Measurements from ENCODE around the gene CEACAM19. TPM values are rescaled to one million over a fixed set of nuclear protein-coding genes. Genes with fewer than 3 reads are reported as not detected.
A peak's percentile ranks its signal among the peaks of the same experiment; 100 is the strongest.
"Not testable (repeated sequence)": the region's sequence is repeated elsewhere in the genome, so short reads cannot be mapped to it uniquely, and the experiment has no call there.

CEACAM19 gene, protein sequence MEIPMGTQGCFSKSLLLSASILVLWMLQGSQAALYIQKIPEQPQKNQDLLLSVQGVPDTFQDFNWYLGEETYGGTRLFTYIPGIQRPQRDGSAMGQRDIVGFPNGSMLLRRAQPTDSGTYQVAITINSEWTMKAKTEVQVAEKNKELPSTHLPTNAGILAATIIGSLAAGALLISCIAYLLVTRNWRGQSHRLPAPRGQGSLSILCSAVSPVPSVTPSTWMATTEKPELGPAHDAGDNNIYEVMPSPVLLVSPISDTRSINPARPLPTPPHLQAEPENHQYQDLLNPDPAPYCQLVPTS
- 1.3 and 2.5 TPM in 2 replicates for total RNA-seq (ENCODE audit: low replicate concordance)

DNA sequence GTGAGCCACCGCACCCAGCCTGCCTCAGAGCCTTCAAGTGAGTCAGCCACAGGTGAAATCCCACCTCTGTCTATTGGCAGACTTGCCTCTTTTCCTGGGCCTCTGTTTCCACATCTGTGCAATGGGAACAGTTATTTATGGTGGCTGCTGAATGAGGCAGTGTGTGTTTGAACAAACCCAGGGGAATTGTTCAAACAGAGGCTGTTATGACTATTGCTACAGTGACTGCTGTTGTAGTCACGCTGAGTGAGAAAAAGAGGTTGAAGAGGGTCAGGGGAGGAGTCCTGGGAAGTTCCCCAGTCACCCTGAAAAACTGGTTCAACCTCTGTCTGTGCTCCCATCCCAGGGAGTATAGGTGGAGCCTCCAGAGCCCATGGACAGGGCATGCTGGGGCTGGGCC lies at the start of gene CEACAM19:
Gene CEACAM19, plus strand, starts transcription at position 83 of the 400 bp plus-strand sequence. CDS start 450 bp downstream, outside the sequence.
- DNase-seq (ENCODE audit: low read depth): no peak

DNA sequence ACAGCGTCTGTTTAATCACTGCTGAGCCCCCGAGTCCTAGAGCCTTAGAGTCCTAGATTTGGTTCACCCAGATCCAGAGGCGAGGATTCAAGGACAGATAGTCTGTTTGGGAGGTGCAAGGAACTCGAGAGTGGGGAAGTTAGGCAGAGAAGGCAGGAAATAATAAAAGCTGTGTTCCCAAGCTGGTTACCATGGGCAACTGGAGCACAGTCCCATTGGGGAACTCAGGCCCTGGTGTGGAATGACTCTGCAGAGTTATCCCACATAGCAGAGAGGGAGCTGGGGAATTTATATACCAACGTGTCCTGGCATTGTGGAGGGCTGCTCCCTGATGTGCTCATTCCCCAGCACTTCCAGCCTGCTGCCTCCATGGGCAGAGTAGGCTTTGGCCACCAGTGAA lies 48.2 kb upstream of the CEACAM19 start:
- no peak overlapping the region for H3K4me3 ChIP-seq (ENCODE audit: low read depth, low read length)
- TF ChIP-seq, protein P1, sequence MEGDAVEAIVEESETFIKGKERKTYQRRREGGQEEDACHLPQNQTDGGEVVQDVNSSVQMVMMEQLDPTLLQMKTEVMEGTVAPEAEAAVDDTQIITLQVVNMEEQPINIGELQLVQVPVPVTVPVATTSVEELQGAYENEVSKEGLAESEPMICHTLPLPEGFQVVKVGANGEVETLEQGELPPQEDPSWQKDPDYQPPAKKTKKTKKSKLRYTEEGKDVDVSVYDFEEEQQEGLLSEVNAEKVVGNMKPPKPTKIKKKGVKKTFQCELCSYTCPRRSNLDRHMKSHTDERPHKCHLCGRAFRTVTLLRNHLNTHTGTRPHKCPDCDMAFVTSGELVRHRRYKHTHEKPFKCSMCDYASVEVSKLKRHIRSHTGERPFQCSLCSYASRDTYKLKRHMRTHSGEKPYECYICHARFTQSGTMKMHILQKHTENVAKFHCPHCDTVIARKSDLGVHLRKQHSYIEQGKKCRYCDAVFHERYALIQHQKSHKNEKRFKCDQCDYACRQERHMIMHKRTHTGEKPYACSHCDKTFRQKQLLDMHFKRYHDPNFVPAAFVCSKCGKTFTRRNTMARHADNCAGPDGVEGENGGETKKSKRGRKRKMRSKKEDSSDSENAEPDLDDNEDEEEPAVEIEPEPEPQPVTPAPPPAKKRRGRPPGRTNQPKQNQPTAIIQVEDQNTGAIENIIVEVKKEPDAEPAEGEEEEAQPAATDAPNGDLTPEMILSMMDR (IDR thresholded peaks at IDR 0.05; ENCODE audit: insufficient read depth, low read length): no peak
- peak; percentile 31 for DNase-seq (ENCODE audit: low read depth)

More for the DNA sequence above, at the start of gene CEACAM19:
- TF ChIP-seq, protein P1 (IDR thresholded peaks at IDR 0.05; ENCODE audit: insufficient read depth, low read length): no peak
- H3K4me3 ChIP-seq (ENCODE audit: low read depth, low read length): no peak within 1 kb of the TSS

DNA sequence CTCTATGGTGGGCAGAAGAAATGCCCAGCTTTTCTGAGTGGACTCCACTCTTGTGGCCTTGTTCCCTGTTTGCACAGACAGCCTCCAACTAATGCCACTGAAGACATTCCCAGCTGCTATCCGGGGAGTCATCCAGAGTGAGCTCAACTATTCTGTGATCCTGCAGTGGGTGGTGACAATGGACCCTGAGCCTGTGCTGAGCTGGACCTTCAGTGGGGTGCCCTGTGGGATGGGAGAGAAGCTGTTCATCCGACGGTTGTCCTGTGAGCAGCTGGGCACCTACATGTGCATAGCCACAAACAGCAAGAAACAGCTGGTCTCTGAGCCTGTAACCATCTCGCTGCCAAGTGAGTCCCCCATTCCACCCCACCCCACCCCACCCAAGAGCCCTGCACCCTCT lies 47.7 kb upstream of the CEACAM19 start:
- TF ChIP-seq, protein P1 (IDR thresholded peaks at IDR 0.05; ENCODE audit: insufficient read depth, low read length): no peak
- no peak for DNase-seq (ENCODE audit: low read depth)
- H3K4me3 ChIP-seq (ENCODE audit: low read depth, low read length): no peak overlapping the region

DNA sequence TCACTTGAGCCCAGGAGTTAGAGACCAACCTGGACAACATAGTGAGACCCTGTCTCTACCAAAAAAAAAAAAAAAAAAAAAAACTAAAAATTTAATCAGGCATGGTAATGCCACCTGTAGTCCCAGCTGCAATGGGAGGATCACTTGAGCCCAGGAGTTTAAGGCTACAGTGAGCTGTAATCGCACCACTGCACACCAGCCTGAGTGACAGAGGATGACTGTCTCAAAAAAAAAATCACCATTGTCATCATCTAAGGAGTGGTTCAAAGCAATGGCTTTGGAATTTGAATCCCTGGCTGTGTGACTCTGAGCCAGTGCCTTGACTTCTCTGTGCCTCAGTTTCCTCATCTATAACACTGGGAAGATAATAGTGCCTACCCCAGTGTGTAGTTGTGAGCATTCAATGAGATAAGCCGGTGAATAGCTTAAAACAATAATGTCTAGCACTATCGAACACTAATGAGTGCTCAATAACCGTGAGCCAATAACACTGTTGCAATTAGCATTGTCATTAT lies 46.4 kb upstream of the CEACAM19 start:
- DNase-seq (ENCODE audit: low read depth): no peak
- no peak overlapping the region for H3K4me3 ChIP-seq (ENCODE audit: low read depth, low read length)
- TF ChIP-seq, protein P1 (IDR thresholded peaks at IDR 0.05; ENCODE audit: insufficient read depth, low read length): no peak

DNA sequence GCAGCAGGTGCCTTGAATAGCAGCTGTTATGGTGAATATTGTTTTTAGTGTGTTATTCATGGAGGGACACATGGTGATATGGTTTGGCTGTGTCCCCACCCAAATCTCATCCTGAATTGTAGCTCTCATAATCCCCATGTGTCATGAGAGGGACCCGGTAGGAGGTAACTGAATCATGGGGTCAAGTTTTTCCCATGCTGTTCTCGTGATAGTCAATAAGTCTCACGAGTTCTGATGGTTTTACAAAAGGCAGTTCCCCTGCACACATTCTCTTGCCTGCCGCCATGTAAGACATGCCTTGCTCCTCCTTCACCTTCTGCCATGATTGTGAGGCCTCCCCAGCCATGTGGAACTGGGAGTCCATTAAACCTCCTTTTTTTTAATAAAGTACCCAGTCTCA lies 45.6 kb upstream of the CEACAM19 start:
- DNase-seq (ENCODE audit: low read depth); H3K4me3 ChIP-seq (ENCODE audit: low read depth, low read length): not testable (repeated sequence)

DNA sequence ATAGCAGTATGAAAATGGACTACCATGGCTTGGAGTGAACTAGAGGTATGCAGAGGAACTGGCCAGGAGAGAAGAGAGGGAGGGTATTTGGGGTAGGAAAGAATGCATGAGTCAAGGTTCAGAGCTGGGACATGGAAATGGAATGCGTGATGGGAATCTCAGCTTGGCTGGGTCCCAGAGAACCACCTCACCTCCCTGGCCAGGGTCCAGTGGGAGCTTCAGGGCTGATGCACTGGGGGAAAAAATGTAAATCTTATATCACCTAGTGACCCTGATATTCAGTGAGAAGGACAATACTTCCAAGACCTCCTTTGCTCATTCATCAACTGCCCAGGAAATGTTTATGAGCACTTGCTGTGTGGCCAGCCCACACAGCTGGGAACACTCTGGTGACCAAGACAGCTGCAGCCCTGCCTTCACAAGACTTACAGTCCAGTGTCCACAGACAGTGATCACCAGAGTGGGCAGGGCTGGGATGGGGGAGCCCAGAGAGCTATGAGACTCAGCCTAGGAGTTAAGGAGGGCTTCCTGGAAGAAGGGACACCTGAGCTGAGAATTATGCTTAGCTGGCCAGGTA lies 45.1 kb upstream of the CEACAM19 start:
- TF ChIP-seq, protein P1 (IDR thresholded peaks at IDR 0.05; ENCODE audit: insufficient read depth, low read length): no peak
- H3K4me3 ChIP-seq (ENCODE audit: low read depth, low read length): no peak overlapping the region
- peak; percentile 98 for DNase-seq (ENCODE audit: low read depth)

DNA sequence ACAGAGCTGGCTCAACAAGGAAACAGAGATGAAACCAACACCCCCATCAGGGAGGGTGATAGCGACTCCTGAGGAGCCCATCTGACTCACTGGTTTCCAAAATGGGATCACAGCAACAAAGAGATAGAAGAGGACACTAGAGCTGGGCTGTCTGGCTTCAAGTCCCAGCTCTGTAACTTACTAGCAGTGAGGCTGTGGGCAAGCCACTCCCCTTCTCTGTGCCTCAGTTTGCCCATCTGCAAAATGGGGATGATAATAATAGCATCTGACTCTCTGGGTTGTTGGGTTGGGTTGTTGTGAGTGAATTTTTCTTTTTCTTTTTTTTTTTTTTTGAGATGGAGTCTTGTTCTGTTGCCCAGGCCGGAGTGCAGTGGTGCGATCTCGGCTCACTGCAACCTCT lies 43.7 kb upstream of the CEACAM19 start:
- TF ChIP-seq, protein P1 (IDR thresholded peaks at IDR 0.05; ENCODE audit: insufficient read depth, low read length): no peak

More for the DNA sequence above, 43.7 kb upstream of the CEACAM19 start:
- no peak for DNase-seq (ENCODE audit: low read depth)
- no peak overlapping the region for H3K4me3 ChIP-seq (ENCODE audit: low read depth, low read length)
